HepG2 (cell line): ENCODE data around the gene POLE3. TPM values are rescaled to one million over a fixed set of nuclear protein-coding genes. Genes with fewer than 3 reads are reported as not detected.

Experiments used
- FOXC1 ChIP-seq: sonication (generic); formaldehyde crosslinking; IDR thresholded peaks from 2 replicates; pipeline ENCODE4 v1.8.0; 2022; ENCODE audit warnings: mild to moderate bottlenecking, missing genetic modification reagents, borderline replicate concordance
- HMG20B ChIP-seq: conservative IDR thresholded peaks from 2 replicates; pipeline ENCODE4 v1.6.1; 2016; ENCODE audit warnings: missing genetic modification reagents, missing compliant biosample characterization
- IRF2 ChIP-seq: IDR thresholded peaks from 2 replicates; pipeline ENCODE4 v1.6.1; 2018; ENCODE audit warnings: missing genetic modification reagents, missing compliant biosample characterization
- MEIS1 ChIP-seq: sonication (generic); formaldehyde crosslinking; IDR thresholded peaks from 2 replicates; pipeline ENCODE4 v1.9.0; 2021; ENCODE audit warnings: mild to moderate bottlenecking, missing genetic modification reagents, moderate library complexity, borderline replicate concordance
- MZF1 ChIP-seq: sonication (generic); formaldehyde crosslinking; IDR thresholded peaks from 2 replicates; pipeline ENCODE4 v1.8.1; 2023; ENCODE audit warnings: mild to moderate bottlenecking, missing genetic modification reagents, borderline replicate concordance
- NCOA5 ChIP-seq: sonication (generic); formaldehyde crosslinking; IDR thresholded peaks from 2 replicates; pipeline ENCODE4 v1.4.0; 2020; ENCODE audit warnings: missing genetic modification reagents
- POLR2G ChIP-seq: fragments of 200-400 bp; formaldehyde crosslinking; IDR thresholded peaks from 2 replicates; pipeline ENCODE4 v1.6.1; 2018; ENCODE audit warnings: mild to moderate bottlenecking, low read depth, low read length, moderate library complexity
- SMARCC2 ChIP-seq: fragments of 450-650 bp; IDR thresholded peaks from 2 replicates; pipeline ENCODE4 v1.6.1; 2017; ENCODE audit warnings: antibody characterized with exemption, mild to moderate bottlenecking
- ZFY ChIP-seq: sonication (generic); formaldehyde crosslinking; IDR thresholded peaks from 2 replicates; pipeline ENCODE4 v1.4.0; 2020; ENCODE audit warnings: missing genetic modification reagents
- ZNF225 ChIP-seq: sonication (generic); formaldehyde crosslinking; IDR thresholded peaks from 2 replicates; pipeline ENCODE4 v1.4.0; 2020; ENCODE audit warnings: mild to moderate bottlenecking, missing genetic modification reagents
- ZNF24 ChIP-seq: fragments of 450-650 bp; IDR thresholded peaks from 2 replicates; pipeline ENCODE4 v1.6.1; 2017; ENCODE audit warnings: antibody characterized with exemption, mild to moderate bottlenecking
- ZNF30 ChIP-seq: sonication (generic); formaldehyde crosslinking; IDR thresholded peaks from 2 replicates; pipeline ENCODE4 v1.5.0; 2020; ENCODE audit warnings: mild to moderate bottlenecking, missing genetic modification reagents
- ZNF557 ChIP-seq: sonication (generic); formaldehyde crosslinking; IDR thresholded peaks from 2 replicates; pipeline ENCODE4 v1.4.0; 2020; ENCODE audit warnings: missing genetic modification reagents
- ZNF598 ChIP-seq: sonication (generic); formaldehyde crosslinking; IDR thresholded peaks from 2 replicates; pipeline ENCODE4 v1.5.1; 2020; ENCODE audit warnings: mild to moderate bottlenecking, missing genetic modification reagents, borderline replicate concordance
- ZNF720 ChIP-seq: sonication (generic); formaldehyde crosslinking; IDR thresholded peaks from 2 replicates; pipeline ENCODE4 v1.4.0; 2020; ENCODE audit warnings: missing genetic modification reagents
- ZNF746 ChIP-seq: sonication (generic); formaldehyde crosslinking; IDR thresholded peaks from 2 replicates; pipeline ENCODE4 v1.8.0; 2022; ENCODE audit warnings: mild to moderate bottlenecking, missing genetic modification reagents
- ZNF761 ChIP-seq: sonication (generic); formaldehyde crosslinking; conservative IDR thresholded peaks from 2 replicates; pipeline ENCODE4 v1.4.0; 2020; ENCODE audit warnings: mild to moderate bottlenecking, missing genetic modification reagents
- ZNF775 ChIP-seq: sonication (generic); formaldehyde crosslinking; IDR thresholded peaks from 2 replicates; pipeline ENCODE4 v1.4.0; 2020; ENCODE audit warnings: missing genetic modification reagents, mild to moderate bottlenecking, moderate library complexity, borderline replicate concordance
- ZSCAN22 ChIP-seq: sonication (generic); formaldehyde crosslinking; IDR thresholded peaks from 2 replicates; pipeline ENCODE4 v1.4.0; 2020; ENCODE audit warnings: mild to moderate bottlenecking, missing genetic modification reagents
- polyA plus RNA-seq, 8 experiments: library from polyadenylated mRNA; depleted of rRNA in 3 of 8; stranded (reverse) in 7 of 8; unstranded in 1 of 8; fragments of >200 nt; fragmentation: Illumina TruSeq in 4 of 8; extraction: Trizol in 4 of 8; gene quantifications; 2 replicates each; pipeline versions ENCODE4 v1.2.1 to v1.2.3, GENCODE V29; 2011 to 2016; ENCODE audit warnings: low read depth in 4 of 8, missing spikeins in 1 of 8, mixed read lengths in 1 of 8; ENCODE audit not compliant: insufficient read depth in 1 of 8
- total RNA-seq, 5 experiments: library from RNA; depleted of rRNA; stranded (reverse); fragments of >200 nt; fragmentation: Illumina TruSeq; extraction: Trizol; gene quantifications; 2 replicates each; pipeline ENCODE4 v1.2.3, GENCODE V29; 2016; ENCODE audit warnings: low read depth in 1 of 5
- TF ChIP-seq, protein P1 (sequence below): sonication (generic); formaldehyde crosslinking; IDR thresholded peaks from 2 replicates; pipeline ENCODE4 v1.4.0; 2020; ENCODE audit warnings: mild to moderate bottlenecking, missing genetic modification reagents
- TF ChIP-seq, protein P2 (sequence below): sonication (generic); formaldehyde crosslinking; IDR thresholded peaks from 2 replicates; pipeline ENCODE4 v1.5.1; 2020; ENCODE audit warnings: missing genetic modification reagents, mild to moderate bottlenecking, borderline replicate concordance
- TF ChIP-seq, protein P3 (sequence below), 2 experiments: sonication (generic) in 1 of 2; formaldehyde crosslinking in 1 of 2; IDR thresholded peaks; 2 replicates each; pipeline versions ENCODE4 v1.5.1 to v1.6.1; 2011 to 2020; ENCODE audit warnings: borderline replicate concordance in 1 of 2, low read depth in 1 of 2, low read length in 1 of 2, mild to moderate bottlenecking in 1 of 2, missing genetic modification reagents in 1 of 2, moderate library complexity in 1 of 2
- TF ChIP-seq, protein P4 (sequence below): sonication (generic); formaldehyde crosslinking; IDR thresholded peaks from 2 replicates; pipeline ENCODE4 v1.8.1; 2022; ENCODE audit warnings: mild to moderate bottlenecking, missing genetic modification reagents

The POLE3 gene
- total and polyA plus RNA-seq, 2 of the 13 experiments (the other 11 are each of a cell fraction or from before 2014, with no cell fraction given) = 36.0 to 77.2 TPM

DNA sequence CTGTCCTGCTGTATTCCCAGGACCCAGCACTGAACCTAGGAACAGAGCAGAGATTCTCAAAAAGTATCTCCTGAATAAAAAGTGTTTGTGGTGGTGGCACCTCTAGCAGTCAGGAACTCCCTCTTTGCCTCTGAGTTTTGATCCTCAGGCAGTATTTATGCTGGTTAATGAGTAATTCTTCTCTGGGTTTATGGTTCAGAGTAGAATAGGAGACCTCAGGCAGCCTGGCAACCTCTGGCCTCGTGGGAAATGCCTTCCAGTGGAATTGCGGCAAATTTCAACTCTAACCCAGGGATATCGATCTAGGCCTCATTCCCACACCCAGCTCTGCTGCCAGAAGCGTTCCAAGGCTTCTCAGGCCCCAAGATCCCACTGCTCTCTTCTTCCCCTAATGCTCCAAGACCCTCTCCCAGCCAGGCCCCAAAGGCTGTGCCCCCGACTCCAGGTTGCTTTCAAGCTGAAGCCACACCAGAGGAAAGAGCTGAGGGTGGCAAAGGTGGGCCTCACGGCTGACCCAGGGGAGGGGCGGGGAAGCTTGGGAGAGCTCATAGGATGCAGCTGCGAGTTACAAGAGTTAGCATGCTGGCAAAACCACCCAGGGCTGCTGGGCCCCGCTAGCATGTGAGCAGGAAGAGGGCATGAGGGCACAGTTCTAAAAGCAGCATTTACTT lies 22.8 kb downstream of the POLE3 start (continued):
- TF ChIP-seq FOXC1 (CRISPR knock-in tag) (peak; percentile 58; the same call in 1 of the 2 replicates), ZNF761 (no peak), ZNF720 (CRISPR knock-in tag) (no peak), ZNF598 (no peak), IRF2 (CRISPR knock-in tag) (peak; percentile 59; the same call in 1 of the 2 replicates), HMG20B (CRISPR knock-in tag) (no peak), ZFY (peak; percentile 94), MZF1 (CRISPR knock-in tag) (no peak), ZNF775 (CRISPR knock-in tag) (no peak), ZNF225 (CRISPR knock-in tag) (no peak), ZSCAN22 (CRISPR knock-in tag) (no peak), POLR2G (peak; percentile 77), SMARCC2 (no peak), ZNF24 (no peak), ZNF30 (no peak), NCOA5 (CRISPR knock-in tag) (no peak), ZNF557 (CRISPR knock-in tag) (no peak), ZNF746 (CRISPR knock-in tag) (peak; percentile 66; the same call in 1 of the 2 replicates), MEIS1 (CRISPR knock-in tag) (no peak)
- TF ChIP-seq, protein P1, sequence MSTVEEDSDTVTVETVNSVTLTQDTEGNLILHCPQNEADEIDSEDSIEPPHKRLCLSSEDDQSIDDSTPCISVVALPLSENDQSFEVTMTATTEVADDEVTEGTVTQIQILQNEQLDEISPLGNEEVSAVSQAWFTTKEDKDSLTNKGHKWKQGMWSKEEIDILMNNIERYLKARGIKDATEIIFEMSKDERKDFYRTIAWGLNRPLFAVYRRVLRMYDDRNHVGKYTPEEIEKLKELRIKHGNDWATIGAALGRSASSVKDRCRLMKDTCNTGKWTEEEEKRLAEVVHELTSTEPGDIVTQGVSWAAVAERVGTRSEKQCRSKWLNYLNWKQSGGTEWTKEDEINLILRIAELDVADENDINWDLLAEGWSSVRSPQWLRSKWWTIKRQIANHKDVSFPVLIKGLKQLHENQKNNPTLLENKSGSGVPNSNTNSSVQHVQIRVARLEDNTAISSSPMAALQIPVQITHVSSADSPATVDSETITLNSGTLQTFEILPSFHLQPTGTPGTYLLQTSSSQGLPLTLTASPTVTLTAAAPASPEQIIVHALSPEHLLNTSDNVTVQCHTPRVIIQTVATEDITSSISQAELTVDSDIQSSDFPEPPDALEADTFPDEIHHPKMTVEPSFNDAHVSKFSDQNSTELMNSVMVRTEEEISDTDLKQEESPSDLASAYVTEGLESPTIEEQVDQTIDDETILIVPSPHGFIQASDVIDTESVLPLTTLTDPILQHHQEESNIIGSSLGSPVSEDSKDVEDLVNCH (CRISPR knock-in tag) = no peak
- TF ChIP-seq, protein P2, sequence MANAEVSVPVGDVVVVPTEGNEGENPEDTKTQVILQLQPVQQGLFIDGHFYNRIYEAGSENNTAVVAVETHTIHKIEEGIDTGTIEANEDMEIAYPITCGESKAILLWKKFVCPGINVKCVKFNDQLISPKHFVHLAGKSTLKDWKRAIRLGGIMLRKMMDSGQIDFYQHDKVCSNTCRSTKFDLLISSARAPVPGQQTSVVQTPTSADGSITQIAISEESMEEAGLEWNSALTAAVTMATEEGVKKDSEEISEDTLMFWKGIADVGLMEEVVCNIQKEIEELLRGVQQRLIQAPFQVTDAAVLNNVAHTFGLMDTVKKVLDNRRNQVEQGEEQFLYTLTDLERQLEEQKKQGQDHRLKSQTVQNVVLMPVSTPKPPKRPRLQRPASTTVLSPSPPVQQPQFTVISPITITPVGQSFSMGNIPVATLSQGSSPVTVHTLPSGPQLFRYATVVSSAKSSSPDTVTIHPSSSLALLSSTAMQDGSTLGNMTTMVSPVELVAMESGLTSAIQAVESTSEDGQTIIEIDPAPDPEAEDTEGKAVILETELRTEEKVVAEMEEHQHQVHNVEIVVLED = peak; percentile 48; the same call in 1 of the 2 replicates
- TF ChIP-seq, protein P3, sequence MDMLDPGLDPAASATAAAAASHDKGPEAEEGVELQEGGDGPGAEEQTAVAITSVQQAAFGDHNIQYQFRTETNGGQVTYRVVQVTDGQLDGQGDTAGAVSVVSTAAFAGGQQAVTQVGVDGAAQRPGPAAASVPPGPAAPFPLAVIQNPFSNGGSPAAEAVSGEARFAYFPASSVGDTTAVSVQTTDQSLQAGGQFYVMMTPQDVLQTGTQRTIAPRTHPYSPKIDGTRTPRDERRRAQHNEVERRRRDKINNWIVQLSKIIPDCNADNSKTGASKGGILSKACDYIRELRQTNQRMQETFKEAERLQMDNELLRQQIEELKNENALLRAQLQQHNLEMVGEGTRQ (IDR thresholded peaks at IDR 0.05; ENCODE audit: low read depth, low read length) = peak; percentile 18; the same call in 1 of the 2 replicates
- TF ChIP-seq, protein P3 (CRISPR knock-in tag; IDR thresholded peaks at IDR 0.05; ENCODE audit: borderline replicate concordance) = no peak; the same call in 1 of the 2 replicates
- TF ChIP-seq, protein P4, sequence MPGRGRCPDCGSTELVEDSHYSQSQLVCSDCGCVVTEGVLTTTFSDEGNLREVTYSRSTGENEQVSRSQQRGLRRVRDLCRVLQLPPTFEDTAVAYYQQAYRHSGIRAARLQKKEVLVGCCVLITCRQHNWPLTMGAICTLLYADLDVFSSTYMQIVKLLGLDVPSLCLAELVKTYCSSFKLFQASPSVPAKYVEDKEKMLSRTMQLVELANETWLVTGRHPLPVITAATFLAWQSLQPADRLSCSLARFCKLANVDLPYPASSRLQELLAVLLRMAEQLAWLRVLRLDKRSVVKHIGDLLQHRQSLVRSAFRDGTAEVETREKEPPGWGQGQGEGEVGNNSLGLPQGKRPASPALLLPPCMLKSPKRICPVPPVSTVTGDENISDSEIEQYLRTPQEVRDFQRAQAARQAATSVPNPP = no peak
